Stimulated activated CD4-positive, alpha-beta T cell treated with anti-CD3 and anti-CD28 coated beads, Interleukin-12 subunit alpha, Interleukin-12 subunit beta, amount 100 ng/mL, for 4 hours (primary cell): ENCODE results near the gene OR5AS1.
"Not testable (repeated sequence)": the region's sequence is repeated elsewhere in the genome, so short reads cannot be mapped to it uniquely, and the experiment has no call there.

Experiments used
- DNase-seq: peaks from one replicate; pipeline ENCODE4 v3.0.0-alpha.2; 2020

The OR5AS1 gene

DNA sequence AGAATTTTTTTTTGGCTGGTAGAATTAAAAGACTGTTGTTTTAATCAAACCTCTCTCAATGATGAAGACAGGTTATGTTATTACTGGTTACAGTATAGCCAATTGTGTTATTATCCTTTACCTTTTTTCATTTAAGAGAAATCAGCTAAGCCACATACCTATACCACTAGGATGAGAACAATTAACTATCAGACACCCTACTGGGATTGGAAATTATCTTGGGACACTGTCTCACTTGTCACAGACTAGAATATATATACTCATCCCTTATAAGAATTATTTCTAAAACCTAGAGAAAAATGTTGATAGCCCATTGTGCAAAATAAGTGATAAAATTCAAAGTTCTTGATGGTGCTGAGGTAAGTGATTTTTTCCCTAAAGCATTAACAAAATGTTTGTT lies at the start of gene OR5AS1:
Gene OR5AS1 (plus strand): TSS at position 301 of the 400 bp plus-strand sequence. CDS start 2,765 bp downstream, outside the sequence.
- DNase-seq = no peak

- DNase-seq = no peak
These were observed 32.9 kb upstream of the OR5AS1 start, which contains the start of gene OR5F1 for GRCh38 chr11:55994525-55994924. Gene OR5F1 (minus strand): TSS chr11:55994625. CDS start chr11:55994625, 0 bp downstream.

GRCh38 chr11:56010716-56011115 lies 16.7 kb upstream of the OR5AS1 start:
- DNase-seq = no peak

GRCh38 chr11:56013805-56014204 lies 13.6 kb upstream of the OR5AS1 start:
- DNase-seq = no peak

GRCh38 chr11:56045538-56045937 lies 18.1 kb downstream of the OR5AS1 start:
- DNase-seq = no peak

DNA sequence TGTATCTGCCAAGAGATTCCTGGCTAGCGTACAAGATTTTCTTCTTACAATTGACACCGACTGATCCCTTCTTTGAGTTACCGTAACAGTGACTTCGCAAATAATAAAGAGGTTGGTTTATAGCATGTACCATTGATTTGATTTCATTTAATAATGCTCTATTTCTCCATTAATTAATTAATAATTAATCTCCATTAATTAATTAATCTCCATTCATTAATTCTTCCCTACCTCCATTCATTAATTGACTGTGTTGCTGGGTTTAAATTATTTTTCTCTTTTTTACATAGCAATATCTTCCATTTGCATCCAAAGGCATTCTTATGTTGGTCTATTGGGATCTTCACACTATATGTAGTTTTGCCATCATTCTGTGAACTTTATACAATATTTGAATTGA lies 21.0 kb downstream of the OR5AS1 start:
- no peak for DNase-seq

- DNase-seq = no peak
These were observed 22.0 kb downstream of the OR5AS1 start for GRCh38 chr11:56049487-56049886.

GRCh38 chr11:56056366-56056765 lies 28.9 kb downstream of the OR5AS1 start:
- DNase-seq = not testable (repeated sequence)

DNA sequence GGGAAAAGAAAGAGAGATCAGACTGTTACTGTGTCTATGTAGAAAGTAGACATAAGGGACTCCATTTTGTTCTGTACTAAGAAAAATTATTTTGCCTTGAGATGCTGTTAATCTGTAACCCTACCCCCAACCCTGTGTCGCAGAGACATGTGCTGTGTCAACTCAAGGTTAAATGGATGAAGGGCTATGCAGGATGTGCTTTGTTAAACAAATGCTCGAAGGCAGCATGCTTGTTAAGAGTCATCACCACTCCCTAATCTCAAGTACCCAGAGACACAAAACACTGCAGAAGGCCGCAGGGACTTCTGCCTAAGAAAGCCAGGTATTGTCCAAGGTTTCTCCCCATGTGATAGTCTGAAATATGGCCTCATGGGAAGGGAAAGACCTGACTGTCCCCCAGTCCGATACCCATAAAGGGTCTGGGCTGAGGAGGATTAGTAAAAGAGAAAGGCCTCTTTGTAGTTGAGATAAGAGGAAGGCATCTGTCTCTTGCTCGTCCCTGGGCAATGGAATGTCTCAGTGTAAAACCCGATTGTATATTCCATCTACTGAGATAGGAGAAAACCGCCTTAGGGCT lies 30.3 kb downstream of the OR5AS1 start:
- not testable (repeated sequence) for DNase-seq

- DNase-seq = not testable (repeated sequence)
These were observed 30.9 kb downstream of the OR5AS1 start for GRCh38 chr11:56058260-56058780.

GRCh38 chr11:56066980-56067379 lies 39.5 kb downstream of the OR5AS1 start:
- no peak for DNase-seq
